Measurements from ENCODE around the gene IGDCC3. TPM values are rescaled to one million over a fixed set of nuclear protein-coding genes. Genes with fewer than 3 reads are reported as not detected.

Gene IGDCC3
- total and polyA plus RNA-seq, 4 experiments from 2014 or later, result not detected

- Mint-ChIP-seq H3K27ac (no peak overlapping the region), H3K36me3 (no peaks in the 10 kb centered on the region), H3K4me1 (no peaks in the 10 kb centered on the region), H3K9me3 (peaks cover 0 to 1% (median 0%) of the 10 kb centered on the region in 8 donors), H3K4me3 (no peak overlapping the region), H3K27me3 (peaks cover 6 to 14% of the 10 kb centered on the region in 2 donors)
- Histone ChIP-seq H3K27me3 (ENCODE audit: insufficient read depth, low read length) (no peaks in the 10 kb centered on the region), H3K4me3 (ENCODE audit: low read length in 2 of 2) (no peak overlapping the region), H3K36me3 (ENCODE audit: insufficient read depth, low read length) (no peaks in the 10 kb centered on the region), H3K9me3 (ENCODE audit: control insufficient read depth in 1 of 2, low read length in 2 of 2) (no peaks in the 10 kb centered on the region), H3K4me1 (ENCODE audit: insufficient read depth, low read length) (no peaks in the 10 kb centered on the region), H3K27ac (ENCODE audit: low read depth, low read length) (no peak overlapping the region)
- POLR2A ChIA-PET (ENCODE audit: partially characterized antibody), result no interaction called here
- intact Hi-C loops (cut with micrococcal nuclease), result no loop called here
- CTCF ChIA-PET (ENCODE audit: partially characterized antibody), result no interaction called here
- DNase-seq, result no peak
Measured at GRCh38 chr15:65339920-65340319, 37.9 kb downstream of the IGDCC3 start.

GRCh38 chr15:65339416-65339815, 38.4 kb downstream of the IGDCC3 start:
- H3K27ac Mint-ChIP-seq, result no peak overlapping the region
- POLR2A ChIA-PET (ENCODE audit: partially characterized antibody), result no interaction called here
- Histone ChIP-seq H3K4me3 (ENCODE audit: low read length in 2 of 2) (no peak overlapping the region), H3K9me3 (ENCODE audit: control insufficient read depth in 1 of 2, low read length in 2 of 2) (no peaks in the 10 kb centered on the region), H3K27me3 (ENCODE audit: insufficient read depth, low read length) (no peaks in the 10 kb centered on the region), H3K27ac (ENCODE audit: low read depth, low read length) (no peak overlapping the region), H3K36me3 (ENCODE audit: insufficient read depth, low read length) (no peaks in the 10 kb centered on the region), H3K4me1 (ENCODE audit: insufficient read depth, low read length) (no peaks in the 10 kb centered on the region)
- H3K36me3 Mint-ChIP-seq, result no peaks in the 10 kb centered on the region
- DNase-seq, result no peak
- peaks cover 6 to 14% of the 10 kb centered on the region in 2 donors for H3K27me3 Mint-ChIP-seq
- H3K4me1 Mint-ChIP-seq, result no peaks in the 10 kb centered on the region
- CTCF ChIA-PET (ENCODE audit: partially characterized antibody), result interaction anchor here (1.3 to 1.7 kb wide), 2 partner anchors 19 to 44 kb away, joined by 3 read pairs; no protein-coding TSS in a partner anchor
- H3K9me3 Mint-ChIP-seq, result peaks cover 0 to 1% (median 0%) of the 10 kb centered on the region in 8 donors
- intact Hi-C loops (cut with micrococcal nuclease), result no loop called here
- no peak overlapping the region for H3K4me3 Mint-ChIP-seq

GRCh38 chr15:65338823-65339222, 39.0 kb downstream of the IGDCC3 start:
- CTCF ChIA-PET (ENCODE audit: partially characterized antibody), result interaction anchor here (1.3 to 1.7 kb wide), 2 partner anchors 18 to 45 kb away, joined by 3 read pairs; no protein-coding TSS in a partner anchor
- Histone ChIP-seq H3K4me3 (ENCODE audit: low read length in 2 of 2) (no peak overlapping the region), H3K27ac (ENCODE audit: low read depth, low read length) (no peak overlapping the region), H3K36me3 (ENCODE audit: insufficient read depth, low read length) (no peaks in the 10 kb centered on the region), H3K4me1 (ENCODE audit: insufficient read depth, low read length) (no peaks in the 10 kb centered on the region), H3K9me3 (ENCODE audit: control insufficient read depth in 1 of 2, low read length in 2 of 2) (no peaks in the 10 kb centered on the region), H3K27me3 (ENCODE audit: insufficient read depth, low read length) (no peaks in the 10 kb centered on the region)
- intact Hi-C loops (cut with micrococcal nuclease), result no loop called here
- POLR2A ChIA-PET (ENCODE audit: partially characterized antibody), result no interaction called here
- no peak overlapping the region for H3K27ac Mint-ChIP-seq
- no peak for DNase-seq
- no peaks in the 10 kb centered on the region for H3K36me3 Mint-ChIP-seq
- no peaks in the 10 kb centered on the region for H3K4me1 Mint-ChIP-seq
- H3K4me3 Mint-ChIP-seq, result no peak overlapping the region
- H3K9me3 Mint-ChIP-seq, result peaks cover 0 to 1% (median 0%) of the 10 kb centered on the region in 8 donors
- peaks cover 6 to 16% of the 10 kb centered on the region in 2 donors for H3K27me3 Mint-ChIP-seq

- ChIA-PET POLR2A (ENCODE audit: partially characterized antibody) (no interaction called here), CTCF (ENCODE audit: partially characterized antibody) (interaction anchor here (1.3 to 1.7 kb wide), 2 partner anchors 18 to 45 kb away, joined by 3 read pairs; no protein-coding TSS in a partner anchor)
- intact Hi-C loops (cut with micrococcal nuclease), result no loop called here
- H3K36me3 Mint-ChIP-seq, result no peaks in the 10 kb centered on the region
- H3K4me1 Mint-ChIP-seq, result no peaks in the 10 kb centered on the region
- no peak overlapping the region for H3K27ac Mint-ChIP-seq
- DNase-seq, result no peak
- Histone ChIP-seq H3K4me1 (ENCODE audit: insufficient read depth, low read length) (no peaks in the 10 kb centered on the region), H3K27me3 (ENCODE audit: insufficient read depth, low read length) (no peaks in the 10 kb centered on the region), H3K27ac (ENCODE audit: low read depth, low read length) (no peak overlapping the region), H3K36me3 (ENCODE audit: insufficient read depth, low read length) (no peaks in the 10 kb centered on the region), H3K4me3 (ENCODE audit: low read length in 2 of 2) (no peak overlapping the region), H3K9me3 (ENCODE audit: control insufficient read depth in 1 of 2, low read length in 2 of 2) (no peaks in the 10 kb centered on the region)
- H3K9me3 Mint-ChIP-seq, result peaks cover 0 to 1% (median 0%) of the 10 kb centered on the region in 8 donors
- no peak overlapping the region for H3K4me3 Mint-ChIP-seq
- peaks cover 6 to 16% of the 10 kb centered on the region in 2 donors for H3K27me3 Mint-ChIP-seq
Measured at GRCh38 chr15:65338366-65338765, 39.4 kb downstream of the IGDCC3 start.

GRCh38 chr15:65337436-65338070, 40.2 kb downstream of the IGDCC3 start:
- H3K4me1 Mint-ChIP-seq, result no peaks in the 10 kb centered on the region
- CTCF ChIA-PET (ENCODE audit: partially characterized antibody), result interaction anchor here (1.7 kb wide), 1 partner anchor 17 kb away, joined by 3 read pairs; no protein-coding TSS in a partner anchor

GRCh38 chr15:65336493-65337435, 41.0 kb downstream of the IGDCC3 start:
- intact Hi-C loops (cut with micrococcal nuclease), result no loop called here
- Mint-ChIP-seq H3K4me3 (no peak overlapping the region), H3K4me1 (no peaks in the 10 kb centered on the region), H3K27ac (peak overlapping the region in 1 of 7 donors; percentile 15), H3K9me3 (peaks cover 0 to 1% (median 0%) of the 10 kb centered on the region in 8 donors), H3K27me3 (peaks cover 6 to 12% of the 10 kb centered on the region in 2 donors), H3K36me3 (no peaks in the 10 kb centered on the region)
- no peak overlapping the region for H3K27ac ChIP-seq (ENCODE audit: low read depth, low read length)
- no peaks in the 10 kb centered on the region for H3K9me3 ChIP-seq (ENCODE audit: control insufficient read depth in 1 of 2, low read length in 2 of 2)
- no peaks in the 10 kb centered on the region for H3K4me1 ChIP-seq (ENCODE audit: insufficient read depth, low read length)
- ChIA-PET POLR2A (ENCODE audit: partially characterized antibody) (no interaction called here), CTCF (ENCODE audit: partially characterized antibody) (no interaction called here)
- no peaks in the 10 kb centered on the region for H3K27me3 ChIP-seq (ENCODE audit: insufficient read depth, low read length)
- no peaks in the 10 kb centered on the region for H3K36me3 ChIP-seq (ENCODE audit: insufficient read depth, low read length)
- H3K4me3 ChIP-seq (ENCODE audit: low read length in 2 of 2), result no peak overlapping the region
- no peak for DNase-seq

More at GRCh38 chr15:65337436-65338070, 40.2 kb downstream of the IGDCC3 start:
- H3K9me3 Mint-ChIP-seq, result peaks cover 0 to 1% (median 0%) of the 10 kb centered on the region in 8 donors
- H3K36me3 Mint-ChIP-seq, result no peaks in the 10 kb centered on the region
- peaks cover 6 to 14% of the 10 kb centered on the region in 2 donors for H3K27me3 Mint-ChIP-seq
- Histone ChIP-seq H3K4me1 (ENCODE audit: insufficient read depth, low read length) (no peaks in the 10 kb centered on the region), H3K4me3 (ENCODE audit: low read length in 2 of 2) (no peak overlapping the region), H3K9me3 (ENCODE audit: control insufficient read depth in 1 of 2, low read length in 2 of 2) (no peaks in the 10 kb centered on the region), H3K27ac (ENCODE audit: low read depth, low read length) (no peak overlapping the region), H3K27me3 (ENCODE audit: insufficient read depth, low read length) (no peaks in the 10 kb centered on the region), H3K36me3 (ENCODE audit: insufficient read depth, low read length) (no peaks in the 10 kb centered on the region)
- POLR2A ChIA-PET (ENCODE audit: partially characterized antibody), result no interaction called here
- no peak for DNase-seq
- H3K27ac Mint-ChIP-seq, result no peak overlapping the region
- H3K4me3 Mint-ChIP-seq, result no peak overlapping the region
- intact Hi-C loops (cut with micrococcal nuclease), result no loop called here

Measured in CD4-positive, alpha-beta memory T cell (primary cell).